Astrocyte of the spinal cord (primary cell): ENCODE data around the gene KCNG1.

Experiments
- DNase-seq: peaks from one replicate; pipeline ENCODE4 v3.0.0; 2011; ENCODE audit warnings: low read depth, low spot score
- H3K4me3 ChIP-seq: 2 replicates; pipeline ENCODE4 v1.5.1; 2011; ENCODE audit warnings: low read depth, mild to moderate bottlenecking, low read length, moderate library complexity
- CTCF ChIP-seq: IDR thresholded peaks from 2 replicates; pipeline ENCODE4 v1.5.1; 2012; ENCODE audit warnings: low read depth, mild to moderate bottlenecking, low read length, inconsistent platforms
- in situ Hi-C: cut with HindIII; loops from 2 replicates; pipeline ENCODE4 v1.10.0; 2017; ENCODE audit warnings: low sequenced_read_pairs

KCNG1 gene

GRCh38 chr20:50957798-50958614, 64.9 kb downstream of the KCNG1 start, which contains the start of gene DPM1:
TSS of gene DPM1 (minus strand) at chr20:50958532. CDS start at chr20:50958523, 9 bp downstream.
- in situ Hi-C loops: no loop called here
- no peak for TF ChIP-seq CTCF
- no peak for DNase-seq
- peak within 1 kb of the TSS; percentile 90 for H3K4me3 ChIP-seq

GRCh38 chr20:50957276-50957675, 65.6 kb downstream of the KCNG1 start:
- no peak for DNase-seq
- H3K4me3 ChIP-seq: peak overlapping the region; percentile 90
- no peak for TF ChIP-seq CTCF
- in situ Hi-C loops: no loop called here

GRCh38 chr20:50953821-50954220, 69.1 kb downstream of the KCNG1 start:
- H3K4me3 ChIP-seq: no peak overlapping the region
- no peak for DNase-seq
- no peak for TF ChIP-seq CTCF
- in situ Hi-C loops: no loop called here
